ENCODE results near the gene FECH.

Gene FECH

DNA sequence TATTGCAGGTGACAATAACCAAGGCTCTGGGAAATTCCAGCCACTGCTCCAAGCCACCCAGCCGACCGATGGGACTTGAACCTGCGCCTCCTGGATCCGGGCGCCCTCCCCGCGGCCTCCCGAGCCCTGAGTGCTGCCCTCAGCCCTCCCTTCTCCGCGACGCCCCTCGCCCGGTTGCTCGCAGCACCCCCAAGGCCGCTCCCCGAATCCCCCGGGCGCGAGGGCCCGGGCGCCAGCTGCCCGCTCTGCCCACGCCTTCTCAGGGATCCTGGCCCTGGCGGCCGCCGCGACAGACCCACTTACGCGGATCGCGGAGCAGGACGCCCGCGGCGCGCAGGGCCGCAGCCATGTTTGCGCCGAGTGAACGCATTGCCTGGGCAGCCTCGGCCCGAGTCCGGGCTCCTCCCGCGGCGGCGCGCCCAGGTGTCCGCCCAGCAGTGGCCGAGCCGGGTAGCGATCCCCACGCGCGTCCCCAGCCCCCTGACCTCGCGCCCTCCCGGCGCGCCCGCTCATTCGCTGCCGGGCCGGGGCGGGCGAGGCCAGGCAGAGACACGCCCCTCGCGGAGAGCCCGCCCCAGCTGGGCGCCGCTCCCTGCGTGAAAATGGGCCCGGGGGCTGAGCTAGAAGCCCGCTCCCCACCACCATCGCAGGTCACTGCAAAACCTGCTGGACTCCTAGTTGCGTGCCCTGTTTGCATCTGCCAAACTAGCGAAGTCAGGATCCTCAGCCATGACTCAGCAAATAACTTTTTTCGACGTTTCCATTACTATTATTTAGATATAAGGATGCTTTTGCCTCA is at the start of gene FECH:
Gene FECH, minus strand, starts transcription at position 452 of the 799 bp plus-strand sequence. Its CDS starts 82 bp downstream, at position 370.
- H2AFZ ChIP-seq (ENCODE audit: low read depth, low read length), result peak within 1 kb of the TSS; percentile 98
- no peaks in the 10 kb centered on the region for H3K9me3 ChIP-seq (ENCODE audit: low read length)
- peaks cover 15% of the 10 kb centered on the region for H3K4me1 ChIP-seq (ENCODE audit: insufficient read depth, low read length)
- no peaks in the 10 kb centered on the region for H3K27me3 ChIP-seq (ENCODE audit: insufficient read depth, low read length)
- peak within 1 kb of the TSS; percentile 64 for H3K4me3 ChIP-seq (ENCODE audit: low read length)
- no peaks in the 10 kb centered on the region for H3K36me3 ChIP-seq (ENCODE audit: insufficient read depth, low read length)

GRCh38 chr18:57635003-57635822 is 48.7 kb upstream of the FECH start:
- Histone ChIP-seq H3K4me3 (ENCODE audit: low read length) (no peak overlapping the region), H3K36me3 (ENCODE audit: insufficient read depth, low read length) (no peaks in the 10 kb centered on the region), H2AFZ (ENCODE audit: low read depth, low read length) (no peak overlapping the region), H3K9me3 (ENCODE audit: low read length) (no peaks in the 10 kb centered on the region), H3K27me3 (ENCODE audit: insufficient read depth, low read length) (no peaks in the 10 kb centered on the region), H3K4me1 (ENCODE audit: insufficient read depth, low read length) (no peaks in the 10 kb centered on the region)

GRCh38 chr18:57631697-57632096 is 45.2 kb upstream of the FECH start:
- Histone ChIP-seq H3K4me1 (ENCODE audit: insufficient read depth, low read length) (no peaks in the 10 kb centered on the region), H3K27me3 (ENCODE audit: insufficient read depth, low read length) (no peaks in the 10 kb centered on the region), H3K9me3 (ENCODE audit: low read length) (no peaks in the 10 kb centered on the region), H3K36me3 (ENCODE audit: insufficient read depth, low read length) (no peaks in the 10 kb centered on the region), H3K4me3 (ENCODE audit: low read length) (no peak overlapping the region), H2AFZ (ENCODE audit: low read depth, low read length) (no peak overlapping the region)

DNA sequence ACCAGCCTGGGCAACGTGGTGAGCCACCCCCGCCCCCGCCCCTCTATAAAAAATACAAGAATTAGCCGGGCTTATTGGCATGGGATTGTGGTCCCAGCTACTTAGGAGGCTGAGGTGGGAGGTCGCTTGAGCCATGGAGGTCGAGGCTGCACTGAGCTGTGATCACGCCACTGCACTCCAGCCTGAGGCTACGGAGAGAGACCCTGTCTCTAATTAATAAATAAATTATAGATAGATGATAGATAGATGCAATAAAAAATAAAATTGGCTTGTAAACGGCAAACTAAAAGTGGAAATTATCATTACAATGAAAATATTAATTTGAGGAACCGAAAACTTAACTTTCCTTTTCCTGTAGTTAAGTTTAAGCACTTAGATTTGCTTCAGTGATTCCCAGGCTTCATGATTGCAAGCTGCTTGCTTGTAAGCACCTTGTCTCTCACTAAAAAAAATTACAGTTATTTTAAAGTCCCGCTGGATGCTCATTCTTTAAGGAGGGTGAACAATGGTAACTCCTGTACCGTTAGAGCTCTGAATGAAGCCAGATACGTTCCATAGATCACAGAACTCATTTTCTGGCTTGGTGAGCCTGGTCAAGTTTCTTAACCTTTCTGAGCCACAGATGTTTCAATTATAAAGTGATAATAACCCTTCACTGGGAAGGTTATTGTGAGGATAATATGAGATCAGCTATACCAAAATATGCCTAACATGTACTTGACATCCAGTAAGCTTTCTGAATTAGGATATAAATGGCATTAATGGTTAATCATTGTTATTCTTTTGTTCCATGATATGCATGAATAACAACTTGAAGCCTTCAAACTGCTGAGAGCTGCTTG is 44.5 kb upstream of the FECH start:
- H3K36me3 ChIP-seq (ENCODE audit: insufficient read depth, low read length), result no peaks in the 10 kb centered on the region
- H2AFZ ChIP-seq (ENCODE audit: low read depth, low read length), result peak overlapping the region; percentile 98

GRCh38 chr18:57630002-57630753 is 43.7 kb upstream of the FECH start:
- Histone ChIP-seq H2AFZ (ENCODE audit: low read depth, low read length) (peak overlapping the region; percentile 98), H3K9me3 (ENCODE audit: low read length) (no peaks in the 10 kb centered on the region), H3K27me3 (ENCODE audit: insufficient read depth, low read length) (no peaks in the 10 kb centered on the region), H3K4me1 (ENCODE audit: insufficient read depth, low read length) (no peaks in the 10 kb centered on the region), H3K36me3 (ENCODE audit: insufficient read depth, low read length) (no peaks in the 10 kb centered on the region), H3K4me3 (ENCODE audit: low read length) (peak overlapping the region; percentile 92)

More for the DNA sequence above, 44.5 kb upstream of the FECH start:
- Histone ChIP-seq H3K4me3 (ENCODE audit: low read length) (peak overlapping the region; percentile 92), H3K4me1 (ENCODE audit: insufficient read depth, low read length) (no peaks in the 10 kb centered on the region), H3K9me3 (ENCODE audit: low read length) (no peaks in the 10 kb centered on the region), H3K27me3 (ENCODE audit: insufficient read depth, low read length) (no peaks in the 10 kb centered on the region)

DNA sequence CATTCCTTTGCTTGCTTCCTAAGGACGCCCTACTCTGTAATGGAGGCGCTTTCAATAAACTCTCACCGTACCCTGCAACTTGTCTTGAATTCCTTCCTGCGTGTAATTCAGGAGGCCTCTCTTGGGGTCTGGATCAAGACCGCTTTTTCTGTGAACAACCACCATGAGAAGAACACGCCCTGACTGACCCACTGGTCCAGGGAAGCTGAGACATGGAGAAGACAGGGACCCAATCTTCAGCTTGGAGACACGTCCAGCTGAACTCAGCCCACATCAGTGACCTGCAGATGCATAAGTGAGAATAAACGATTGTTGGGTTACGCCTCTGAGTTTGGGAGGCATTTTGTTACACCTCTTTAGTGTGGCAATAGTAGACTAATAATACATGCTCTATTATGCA is 42.9 kb upstream of the FECH start:
- no peaks in the 10 kb centered on the region for H3K36me3 ChIP-seq (ENCODE audit: insufficient read depth, low read length)
- H2AFZ ChIP-seq (ENCODE audit: low read depth, low read length), result peak overlapping the region; percentile 98
- no peaks in the 10 kb centered on the region for H3K27me3 ChIP-seq (ENCODE audit: insufficient read depth, low read length)
- H3K9me3 ChIP-seq (ENCODE audit: low read length), result no peaks in the 10 kb centered on the region
- no peaks in the 10 kb centered on the region for H3K4me1 ChIP-seq (ENCODE audit: insufficient read depth, low read length)
- H3K4me3 ChIP-seq (ENCODE audit: low read length), result peak overlapping the region; percentile 92

- H3K9me3 ChIP-seq (ENCODE audit: low read length), result no peaks in the 10 kb centered on the region
- H2AFZ ChIP-seq (ENCODE audit: low read depth, low read length), result no peak overlapping the region
- H3K4me3 ChIP-seq (ENCODE audit: low read length), result no peak overlapping the region
- H3K36me3 ChIP-seq (ENCODE audit: insufficient read depth, low read length), result no peaks in the 10 kb centered on the region
- no peaks in the 10 kb centered on the region for H3K4me1 ChIP-seq (ENCODE audit: insufficient read depth, low read length)
- no peaks in the 10 kb centered on the region for H3K27me3 ChIP-seq (ENCODE audit: insufficient read depth, low read length)
Measured at GRCh38 chr18:57627488-57627887, 41.0 kb upstream of the FECH start.

- Histone ChIP-seq H3K27me3 (ENCODE audit: insufficient read depth, low read length) (no peaks in the 10 kb centered on the region), H3K9me3 (ENCODE audit: low read length) (no peaks in the 10 kb centered on the region), H2AFZ (ENCODE audit: low read depth, low read length) (no peak overlapping the region), H3K4me1 (ENCODE audit: insufficient read depth, low read length) (peaks cover 10% of the 10 kb centered on the region), H3K4me3 (ENCODE audit: low read length) (no peak overlapping the region), H3K36me3 (ENCODE audit: insufficient read depth, low read length) (no peaks in the 10 kb centered on the region)
Measured at GRCh38 chr18:57624988-57625387, 38.5 kb upstream of the FECH start.

DNA sequence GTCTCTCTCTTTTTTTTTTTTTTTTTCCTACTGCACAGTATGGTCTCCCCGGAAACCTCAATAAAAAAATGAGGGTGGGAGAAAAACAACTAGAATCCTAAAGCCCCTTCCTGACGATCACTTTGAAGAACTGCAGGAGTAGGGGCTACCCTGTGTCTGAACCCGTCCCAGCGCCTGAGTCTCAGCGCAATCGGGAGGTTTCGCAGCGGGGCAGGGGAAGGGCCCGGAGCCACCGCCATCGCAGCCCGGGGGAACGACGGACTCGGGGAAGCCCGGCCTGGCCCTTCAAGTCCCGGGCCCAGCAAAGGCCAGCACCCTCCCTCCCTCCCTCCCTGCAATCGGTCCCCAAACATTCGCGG is 34.7 kb upstream of the FECH start:
- H3K9me3 ChIP-seq (ENCODE audit: low read length), result no peaks in the 10 kb centered on the region
- H3K4me3 ChIP-seq (ENCODE audit: low read length), result peak overlapping the region; percentile 80
- peaks cover 16% of the 10 kb centered on the region for H3K36me3 ChIP-seq (ENCODE audit: insufficient read depth, low read length)
- peaks cover 10% of the 10 kb centered on the region for H3K4me1 ChIP-seq (ENCODE audit: insufficient read depth, low read length)
- no peaks in the 10 kb centered on the region for H3K27me3 ChIP-seq (ENCODE audit: insufficient read depth, low read length)
- H2AFZ ChIP-seq (ENCODE audit: low read depth, low read length), result no peak overlapping the region

DNA sequence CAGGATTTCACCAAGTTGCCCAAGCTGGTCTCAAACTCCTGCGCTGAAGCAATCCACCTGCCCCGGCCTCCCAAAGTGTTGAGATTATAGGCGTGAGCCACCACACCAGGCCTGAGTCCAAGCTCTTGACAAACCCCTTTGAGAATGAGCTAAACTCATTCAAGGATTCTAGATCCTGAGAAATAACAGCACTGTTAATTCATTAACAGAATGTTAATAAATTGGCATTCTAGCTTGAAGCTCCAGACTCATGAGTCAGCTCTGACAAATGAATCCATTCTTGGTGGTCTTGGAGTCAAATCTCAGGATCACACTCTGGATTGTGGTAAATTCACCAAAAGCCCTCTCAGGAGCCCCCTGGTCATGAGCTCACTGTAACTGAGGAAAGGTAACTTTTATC is 33.4 kb upstream of the FECH start:
- H3K9me3 ChIP-seq (ENCODE audit: low read length), result no peaks in the 10 kb centered on the region
- no peaks in the 10 kb centered on the region for H3K27me3 ChIP-seq (ENCODE audit: insufficient read depth, low read length)
- peaks cover 10% of the 10 kb centered on the region for H3K4me1 ChIP-seq (ENCODE audit: insufficient read depth, low read length)
- H3K4me3 ChIP-seq (ENCODE audit: low read length), result no peak overlapping the region
- H3K36me3 ChIP-seq (ENCODE audit: insufficient read depth, low read length), result peaks cover 24% of the 10 kb centered on the region
- H2AFZ ChIP-seq (ENCODE audit: low read depth, low read length), result no peak overlapping the region

DNA sequence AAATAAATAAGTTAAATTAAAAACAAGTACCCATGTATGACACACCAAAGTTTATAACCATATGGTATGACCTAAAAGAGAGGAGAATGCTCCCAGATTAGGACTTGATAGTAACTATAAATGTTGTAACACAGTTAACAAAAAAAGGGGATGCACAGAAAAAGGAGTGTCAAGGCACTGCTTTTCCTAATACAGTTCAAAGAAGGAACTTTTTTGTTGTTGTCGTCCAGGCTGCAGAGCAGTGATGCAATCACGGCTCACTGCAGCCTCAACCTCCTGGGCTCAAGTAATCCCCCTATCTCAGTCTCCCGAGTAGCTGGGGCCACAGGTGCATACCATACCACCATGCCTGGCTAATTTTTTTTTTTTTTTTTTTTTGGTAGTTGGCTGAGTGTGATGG is 32.4 kb upstream of the FECH start:
- H3K27me3 ChIP-seq (ENCODE audit: insufficient read depth, low read length), result no peaks in the 10 kb centered on the region
- H3K4me1 ChIP-seq (ENCODE audit: insufficient read depth, low read length), result peaks cover 10% of the 10 kb centered on the region
- no peaks in the 10 kb centered on the region for H3K9me3 ChIP-seq (ENCODE audit: low read length)
- H3K4me3 ChIP-seq (ENCODE audit: low read length), result no peak overlapping the region
- H3K36me3 ChIP-seq (ENCODE audit: insufficient read depth, low read length), result peaks cover 32% of the 10 kb centered on the region
- no peak overlapping the region for H2AFZ ChIP-seq (ENCODE audit: low read depth, low read length)

DNA sequence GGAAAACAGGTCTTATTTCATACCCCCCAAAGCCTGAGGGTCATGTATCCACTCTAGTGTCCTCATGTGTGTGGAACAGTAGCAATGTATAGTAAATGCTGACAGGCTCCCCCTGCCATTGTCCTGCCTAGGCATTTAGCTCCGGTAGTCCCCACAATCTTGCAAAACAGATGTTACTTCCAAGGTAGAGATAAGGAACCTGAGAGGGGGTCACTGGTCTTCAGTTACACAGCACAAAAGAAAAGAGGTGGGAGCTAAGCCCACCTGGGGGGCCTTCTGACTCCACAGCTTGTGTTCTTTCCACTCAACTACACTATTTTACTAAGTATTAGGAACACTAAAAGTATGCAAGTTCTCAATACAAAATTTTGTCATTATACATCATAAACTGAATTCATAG is 17.4 kb upstream of the FECH start:
- H3K36me3 ChIP-seq (ENCODE audit: insufficient read depth, low read length), result peaks cover 86% of the 10 kb centered on the region

More for the DNA sequence above, 17.4 kb upstream of the FECH start:
- Histone ChIP-seq H3K27me3 (ENCODE audit: insufficient read depth, low read length) (no peaks in the 10 kb centered on the region), H3K9me3 (ENCODE audit: low read length) (no peaks in the 10 kb centered on the region), H3K4me3 (ENCODE audit: low read length) (no peak overlapping the region), H2AFZ (ENCODE audit: low read depth, low read length) (no peak overlapping the region), H3K4me1 (ENCODE audit: insufficient read depth, low read length) (no peaks in the 10 kb centered on the region)
